ENCODE data around the gene RFX8. TPM values are rescaled to one million over a fixed set of nuclear protein-coding genes. Genes with fewer than 3 reads are reported as not detected.
"Not testable (repeated sequence)": the region's sequence is repeated elsewhere in the genome, so short reads cannot be mapped to it uniquely, and the experiment has no call there.

RFX8 gene
- total RNA-seq, 4 donors from 2014 or later: not detected

GRCh38 chr2:101354420-101355311, 120.2 kb downstream of the RFX8 start:
- no peaks in the 10 kb centered on the region for H3K4me1 ChIP-seq
- 92 to 93% methylated on average over 10 to 21 of the region's 21 CpGs for WGBS, 2 donors (ENCODE audit: low coverage in 1 of 2)
- in situ Hi-C loops (cut with MboI; ENCODE audit: low pct_ligation_motif_present in 1 of 4, low pct_unique_long_range_greater_than_20kb in 1 of 4, low sequenced_read_pairs in 3 of 4): no loop called here
- H3K27ac ChIP-seq: no peak overlapping the region
- DNase-seq: no peak
- H3K27me3 ChIP-seq: no peaks in the 10 kb centered on the region
- H3K4me3 ChIP-seq: no peak overlapping the region
- TF ChIP-seq POLR2A (IDR thresholded peaks at IDR 0.05) (no peak), CTCF (IDR thresholded peaks at IDR 0.05) (no peak), EP300 (IDR thresholded peaks at IDR 0.05; ENCODE audit: low read depth) (no peak)
- no peaks in the 10 kb centered on the region for H3K36me3 ChIP-seq
- intact Hi-C loops (cut with DNase I; ENCODE audit: low total_unique reads): no loop called here
- no peaks in the 10 kb centered on the region for H3K9me3 ChIP-seq

- WGBS, 2 donors (ENCODE audit: low coverage in 1 of 2): 88 to 98% methylated on average over 1 to 4 of the region's 4 CpGs
- in situ Hi-C loops (cut with MboI; ENCODE audit: low pct_ligation_motif_present in 1 of 4, low pct_unique_long_range_greater_than_20kb in 1 of 4, low sequenced_read_pairs in 3 of 4): not testable (repeated sequence)
Observed at GRCh38 chr2:101352631-101353030, 122.3 kb downstream of the RFX8 start.

GRCh38 chr2:101351207-101351606, 123.7 kb downstream of the RFX8 start:
- H3K36me3 ChIP-seq: no peaks in the 10 kb centered on the region
- no peaks in the 10 kb centered on the region for H3K27me3 ChIP-seq
- 80% methylated on average over 7 of the region's 7 CpGs; no CpG with 5 or more reads in 1 of the 2 donors for WGBS, 2 donors (ENCODE audit: low coverage in 1 of 2)
- H3K27ac ChIP-seq: no peak overlapping the region
- intact Hi-C loops (cut with DNase I; ENCODE audit: low total_unique reads) (no loop called here), in situ Hi-C loops (cut with MboI; ENCODE audit: low pct_ligation_motif_present in 1 of 4, low pct_unique_long_range_greater_than_20kb in 1 of 4, low sequenced_read_pairs in 3 of 4) (no loop called here)
- no peaks in the 10 kb centered on the region for H3K4me1 ChIP-seq
- DNase-seq: no peak
- no peak overlapping the region for H3K4me3 ChIP-seq
- TF ChIP-seq CTCF (IDR thresholded peaks at IDR 0.05): no peak
- no peak for TF ChIP-seq POLR2AphosphoS5 (IDR thresholded peaks at IDR 0.05)
- TF ChIP-seq POLR2A (IDR thresholded peaks at IDR 0.05): no peak
- no peak for TF ChIP-seq EP300 (IDR thresholded peaks at IDR 0.05; ENCODE audit: low read depth)
- H3K9me3 ChIP-seq: no peaks in the 10 kb centered on the region

More at GRCh38 chr2:101352631-101353030, 122.3 kb downstream of the RFX8 start:
- H3K27ac ChIP-seq; intact Hi-C loops (cut with DNase I; ENCODE audit: low total_unique reads); H3K27me3 ChIP-seq; H3K4me3 ChIP-seq; DNase-seq; H3K4me1 ChIP-seq; H3K9me3 ChIP-seq; H3K36me3 ChIP-seq: not testable (repeated sequence)

GRCh38 chr2:101349893-101350662, 124.8 kb downstream of the RFX8 start:
- in situ Hi-C loops (cut with MboI; ENCODE audit: low pct_ligation_motif_present in 1 of 4, low pct_unique_long_range_greater_than_20kb in 1 of 4, low sequenced_read_pairs in 3 of 4): loop anchor here in 1 of 4 donors (10.0 kb wide), 1 partner anchor 495 kb away; no protein-coding TSS in a partner anchor

More at GRCh38 chr2:101349893-101350662, 124.8 kb downstream of the RFX8 start:
- Histone ChIP-seq H3K4me1 (no peaks in the 10 kb centered on the region), H3K27me3 (no peaks in the 10 kb centered on the region), H3K27ac (no peak overlapping the region), H3K9me3 (no peaks in the 10 kb centered on the region), H3K36me3 (no peaks in the 10 kb centered on the region), H3K4me3 (no peak overlapping the region)
- 66 to 72% methylated on average over 4 to 7 of the region's 7 CpGs for WGBS, 2 donors (ENCODE audit: low coverage in 1 of 2)
- no peak for TF ChIP-seq POLR2A (IDR thresholded peaks at IDR 0.05)
- TF ChIP-seq CTCF (IDR thresholded peaks at IDR 0.05): no peak
- DNase-seq: no peak
- intact Hi-C loops (cut with DNase I; ENCODE audit: low total_unique reads): no loop called here

Measured in transverse colon (tissue), 4 donors.